GM12878 (cell line): Measurements from ENCODE around the gene NELL1. TPM values are rescaled to one million over a fixed set of nuclear protein-coding genes. Genes with fewer than 3 reads are reported as not detected.
A peak's percentile ranks its signal among the peaks of the same experiment; 100 is the strongest.

Experiments
- ATAC-seq: fragments of 200-7000 bp; cut with Tn5 transposase; 3 replicates; pipeline ENCODE4 v1.9.1; 2020; ENCODE audit warnings: mild to moderate bottlenecking, moderate library complexity
- BruUV-seq: library from RNA; stranded (reverse); fragments of 400-500 nt; replicated peaks from 2 replicates; lab custom pipeline; 2021; lab: Mats Ljungman, UMichigan
- CTCF ChIA-PET: fragments of 300-600 bp; sonication (Branson Sonifier 250); formaldehyde crosslinking; extraction: SDS; loops from one replicate; lab custom pipeline; 2021; ENCODE audit warnings: inconsistent platforms; lab: Yijun Ruan, JAX
- POLR2A ChIA-PET: fragments of 350-600 bp; formaldehyde crosslinking; extraction: SDS; loops from one replicate; lab custom pipeline; 2021; ENCODE audit warnings: inconsistent platforms; lab: Charles Lee
- RAD21 ChIA-PET: fragments of 300-600 bp; sonication (Branson Sonifier 250); formaldehyde crosslinking; loops from one replicate; lab custom pipeline; 2023; ENCODE audit warnings: antibody characterized with exemption; ENCODE audit not compliant: unreplicated experiment; lab: Charles Lee
- SMC1A ChIA-PET: fragments of 300-600 bp; sonication (Branson Sonifier 250); formaldehyde crosslinking; loops from one replicate; lab custom pipeline; 2023; ENCODE audit not compliant: unreplicated experiment, uncharacterized antibody; lab: Charles Lee
- DNase-seq: peaks from one replicate; pipeline ENCODE4 v3.0.0-alpha.2; 2011; ENCODE audit warnings: low read depth, low spot score
- FAIRE-seq: peaks from 3 replicates; lab custom pipeline; 2011; peaks lifted over from hg19 to GRCh38; lab: Jason Lieb, UNC
- H2AFZ ChIP-seq: 2 replicates; pipeline ENCODE4 v1.6.0; 2011; ENCODE audit warnings: low read depth, low read length, control low read depth; ENCODE audit not compliant: control insufficient read depth
- H3K27ac ChIP-seq: 2 replicates; pipeline ENCODE4 v1.5.1; 2011; ENCODE audit warnings: control low read depth; ENCODE audit not compliant: control insufficient read depth, insufficient read depth
- H3K27me3 ChIP-seq, 2 experiments: replicated peaks in 1 of 2; 2 replicates each; pipeline versions ENCODE4 v1.6.0 to v1.6.1; 2011; ENCODE audit warnings: low read length in 1 of 2; ENCODE audit not compliant: control insufficient read depth in 2 of 2, insufficient read depth in 2 of 2
- H3K36me3 ChIP-seq, 2 experiments: 2 replicates each; pipeline ENCODE4 v1.5.1; 2011; ENCODE audit warnings: low read length in 1 of 2; ENCODE audit not compliant: control insufficient read depth in 2 of 2, insufficient read depth in 2 of 2
- H3K4me1 ChIP-seq: 2 replicates; pipeline ENCODE4 v1.6.1; 2011; ENCODE audit warnings: mild to moderate bottlenecking, low read length, moderate library complexity, mixed read lengths; ENCODE audit not compliant: control insufficient read depth, insufficient read depth
- H3K4me2 ChIP-seq: 2 replicates; pipeline ENCODE4 v1.6.0; 2011; ENCODE audit warnings: control low read depth; ENCODE audit not compliant: control insufficient read depth, insufficient read depth
- H3K4me3 ChIP-seq: fragments of 200-600 bp; sonication (generic); 2 replicates; pipeline ENCODE4 v1.5.1; 2016
- H3K79me2 ChIP-seq: 2 replicates; pipeline ENCODE4 v1.6.0; 2011; ENCODE audit warnings: low read length; ENCODE audit not compliant: control insufficient read depth, insufficient read depth
- H3K9ac ChIP-seq: 2 replicates; pipeline ENCODE4 v1.8.0; 2011; ENCODE audit warnings: low read length, control low read depth, mixed read lengths; ENCODE audit not compliant: control insufficient read depth, insufficient read depth
- H3K9me3 ChIP-seq: replicated peaks from 3 replicates; pipeline ENCODE4 v1.5.1; 2011; ENCODE audit warnings: mild to moderate bottlenecking, low read length; ENCODE audit not compliant: control insufficient read depth, insufficient read depth
- H4K20me1 ChIP-seq: 2 replicates; pipeline ENCODE4 v1.6.0; 2011; ENCODE audit not compliant: control insufficient read depth, insufficient read depth
- EZH2 ChIP-seq: IDR thresholded peaks from 2 replicates; pipeline ENCODE4 v1.6.1; 2012; ENCODE audit warnings: low read depth, mild to moderate bottlenecking, control low read depth, inconsistent platforms, low read length, borderline replicate concordance; ENCODE audit not compliant: control insufficient read depth
- RAD21 ChIP-seq: IDR thresholded peaks from 2 replicates; pipeline ENCODE4 v1.6.1; 2011; ENCODE audit warnings: mild to moderate bottlenecking, low read depth, low read length, moderate library complexity; ENCODE audit not compliant: insufficient read depth
- SMAD5 ChIP-seq: IDR thresholded peaks from 2 replicates; pipeline ENCODE4 v1.6.1; 2016; ENCODE audit warnings: antibody characterized with exemption, low read depth
- SMC3 ChIP-seq: IDR thresholded peaks from 2 replicates; pipeline ENCODE4 v1.6.1; 2011; ENCODE audit warnings: low read length, improper control_type of control experiment, borderline replicate concordance
- YY1 ChIP-seq: IDR thresholded peaks from 2 replicates; pipeline ENCODE4 v1.6.1; 2011; ENCODE audit warnings: low read depth, mild to moderate bottlenecking, low read length
- ZNF384 ChIP-seq: IDR thresholded peaks from 2 replicates; pipeline ENCODE4 v1.6.1; 2012; ENCODE audit warnings: low read depth, mild to moderate bottlenecking, low read length, improper control_type of control experiment, borderline replicate concordance
- WGBS: methylation state at CpG from one replicate; pipeline ENCODE4 v1.1.6; 2016; ENCODE audit warnings: low lambda C conversion rate; ENCODE audit not compliant: insufficient replicate concordance, insufficient coverage; ENCODE audit errors: missing lambda C conversion rate; 5-methylcytosine and 5-hydroxymethylcytosine counted together
- in situ Hi-C: fragments of 300-500 bp; cut with MboI; formaldehyde crosslinking; loops from 9 replicates; pipeline ENCODE4 v1.14.3; 2018; ENCODE audit warnings: mixed read lengths
- intact Hi-C: fragments of 100-400 bp; cut with micrococcal nuclease; formaldehyde crosslinking; loops from one replicate; pipeline ENCODE4 v1.14.2; 2022; ENCODE audit not compliant: unreplicated experiment
- polyA plus RNA-seq, 11 experiments: library from polyadenylated mRNA; depleted of rRNA in 4 of 11; unstranded in 6 of 11; stranded (reverse) in 5 of 11; fragments of >200 nt; fragmentation: Nextera tagmentation in 4 of 11; fragmentation: Illumina TruSeq in 1 of 11; extraction: Ambion mirVana in 4 of 11; extraction: Trizol in 1 of 11; gene quantifications; 1 replicate in 1 of 11; 2 replicates in 10 of 11; pipeline versions ENCODE4 v1.2.1 to v1.2.3, GENCODE V29; 2011 to 2016; ENCODE audit warnings: inconsistent platforms in 2 of 11, missing spikeins in 2 of 11, low read depth in 1 of 11
- total RNA-seq, 4 experiments: library from RNA; depleted of rRNA in 3 of 4; stranded (reverse); fragments of >200 nt in 3 of 4; fragmentation: Illumina TruSeq in 1 of 4; extraction: Trizol in 1 of 4; gene quantifications; 2 replicates each; pipeline versions ENCODE4 v1.2.1 to v1.2.3, GENCODE V29; 2013 to 2021
- TF ChIP-seq, protein P1 (sequence below), 3 experiments: IDR thresholded peaks in 2 of 3; conservative IDR thresholded peaks in 1 of 3; 2 replicates each; pipeline ENCODE4 v1.5.1; 2011; ENCODE audit warnings: low read depth in 3 of 3, low read length in 3 of 3, mild to moderate bottlenecking in 3 of 3, control low read depth in 2 of 3, moderate library complexity in 2 of 3, inconsistent platforms in 1 of 3, mixed read lengths in 1 of 3; ENCODE audit not compliant: control insufficient read depth in 2 of 3, insufficient read depth in 1 of 3; ENCODE audit errors: extremely low read depth in 1 of 3
- TF ChIP-seq, protein P2 (sequence below): fragments of 450-650 bp; IDR thresholded peaks from 2 replicates; pipeline ENCODE4 v1.6.1; 2018; ENCODE audit warnings: mild to moderate bottlenecking, low read depth, moderate library complexity; ENCODE audit not compliant: partially characterized antibody
- TF ChIP-seq, protein P3 (sequence below): IDR thresholded peaks from 2 replicates; pipeline ENCODE4 v1.6.1; 2012; ENCODE audit warnings: low read depth, low read length, improper control_type of control experiment
- TF ChIP-seq, protein P4 (sequence below): fragments of 450-650 bp; formaldehyde crosslinking; IDR thresholded peaks from 2 replicates; pipeline ENCODE4 v1.4.0; 2022; ENCODE audit warnings: mild to moderate bottlenecking, moderate library complexity

NELL1 gene
- total and polyA plus RNA-seq, 10 of the 15 experiments (the other 5 are each of a cell fraction or from before 2014, with no cell fraction given) = 0.02 to 0.12 TPM; not detected in 8

DNA sequence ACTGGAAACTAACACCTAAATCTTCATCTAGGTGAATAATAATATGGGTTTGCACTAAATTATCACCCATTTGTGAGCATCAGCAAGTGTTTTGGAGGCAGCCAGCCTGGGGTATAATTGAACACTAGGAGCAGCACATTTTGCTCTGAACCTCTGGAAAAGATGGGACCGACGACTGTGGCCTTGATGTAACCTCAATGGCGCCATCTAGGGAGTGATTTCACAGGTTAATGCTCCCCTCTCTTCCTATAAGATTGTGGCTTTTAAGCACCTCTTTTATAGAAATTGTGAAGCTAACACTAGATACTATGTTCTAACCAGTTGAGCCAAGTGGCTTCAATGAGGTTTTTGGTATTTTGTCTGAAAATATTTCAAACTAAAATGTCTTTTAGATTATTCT, 203.7 kb downstream of the NELL1 start:
- BruUV-seq = no TSS peak
- H3K9me3 ChIP-seq = no peaks in the 10 kb centered on the region
- H3K9ac ChIP-seq = no peak overlapping the region
- DNase-seq (no peak), FAIRE-seq (no peak), ATAC-seq (peak; percentile 72)
- WGBS = 1% methylated on average over 3 of the region's 3 CpGs
- intact Hi-C loops (loop anchor here (1.0 kb wide), 1 partner anchor 225 kb away; no protein-coding TSS in a partner anchor), in situ Hi-C loops (no loop called here)
- SMC1A ChIA-PET = no interaction called here
- RAD21 ChIA-PET = no interaction called here
- H4K20me1 ChIP-seq = no peaks in the 10 kb centered on the region
- H3K79me2 ChIP-seq = no peaks in the 10 kb centered on the region
- TF ChIP-seq SMAD5 = no peak
- TF ChIP-seq, protein P1, sequence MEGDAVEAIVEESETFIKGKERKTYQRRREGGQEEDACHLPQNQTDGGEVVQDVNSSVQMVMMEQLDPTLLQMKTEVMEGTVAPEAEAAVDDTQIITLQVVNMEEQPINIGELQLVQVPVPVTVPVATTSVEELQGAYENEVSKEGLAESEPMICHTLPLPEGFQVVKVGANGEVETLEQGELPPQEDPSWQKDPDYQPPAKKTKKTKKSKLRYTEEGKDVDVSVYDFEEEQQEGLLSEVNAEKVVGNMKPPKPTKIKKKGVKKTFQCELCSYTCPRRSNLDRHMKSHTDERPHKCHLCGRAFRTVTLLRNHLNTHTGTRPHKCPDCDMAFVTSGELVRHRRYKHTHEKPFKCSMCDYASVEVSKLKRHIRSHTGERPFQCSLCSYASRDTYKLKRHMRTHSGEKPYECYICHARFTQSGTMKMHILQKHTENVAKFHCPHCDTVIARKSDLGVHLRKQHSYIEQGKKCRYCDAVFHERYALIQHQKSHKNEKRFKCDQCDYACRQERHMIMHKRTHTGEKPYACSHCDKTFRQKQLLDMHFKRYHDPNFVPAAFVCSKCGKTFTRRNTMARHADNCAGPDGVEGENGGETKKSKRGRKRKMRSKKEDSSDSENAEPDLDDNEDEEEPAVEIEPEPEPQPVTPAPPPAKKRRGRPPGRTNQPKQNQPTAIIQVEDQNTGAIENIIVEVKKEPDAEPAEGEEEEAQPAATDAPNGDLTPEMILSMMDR (IDR thresholded peaks at IDR 0.05 in 2 of 3, conservative IDR thresholded peaks at IDR 0.05 in 1 of 3; ENCODE audit: control insufficient read depth in 2 of 3, extremely low read depth in 1 of 3, insufficient read depth in 1 of 3, low read depth in 3 of 3, low read length in 3 of 3) = peak; percentile 38 to 41 (median 39)
- TF ChIP-seq, protein P2, sequence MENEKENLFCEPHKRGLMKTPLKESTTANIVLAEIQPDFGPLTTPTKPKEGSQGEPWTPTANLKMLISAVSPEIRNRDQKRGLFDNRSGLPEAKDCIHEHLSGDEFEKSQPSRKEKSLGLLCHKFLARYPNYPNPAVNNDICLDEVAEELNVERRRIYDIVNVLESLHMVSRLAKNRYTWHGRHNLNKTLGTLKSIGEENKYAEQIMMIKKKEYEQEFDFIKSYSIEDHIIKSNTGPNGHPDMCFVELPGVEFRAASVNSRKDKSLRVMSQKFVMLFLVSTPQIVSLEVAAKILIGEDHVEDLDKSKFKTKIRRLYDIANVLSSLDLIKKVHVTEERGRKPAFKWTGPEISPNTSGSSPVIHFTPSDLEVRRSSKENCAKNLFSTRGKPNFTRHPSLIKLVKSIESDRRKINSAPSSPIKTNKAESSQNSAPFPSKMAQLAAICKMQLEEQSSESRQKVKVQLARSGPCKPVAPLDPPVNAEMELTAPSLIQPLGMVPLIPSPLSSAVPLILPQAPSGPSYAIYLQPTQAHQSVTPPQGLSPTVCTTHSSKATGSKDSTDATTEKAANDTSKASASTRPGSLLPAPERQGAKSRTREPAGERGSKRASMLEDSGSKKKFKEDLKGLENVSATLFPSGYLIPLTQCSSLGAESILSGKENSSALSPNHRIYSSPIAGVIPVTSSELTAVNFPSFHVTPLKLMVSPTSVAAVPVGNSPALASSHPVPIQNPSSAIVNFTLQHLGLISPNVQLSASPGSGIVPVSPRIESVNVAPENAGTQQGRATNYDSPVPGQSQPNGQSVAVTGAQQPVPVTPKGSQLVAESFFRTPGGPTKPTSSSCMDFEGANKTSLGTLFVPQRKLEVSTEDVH = no peak
- 0 out of 2 replicates have a peak, but pooled peaks have one; percentile 7 for TF ChIP-seq RAD21
- TF ChIP-seq, protein P3, sequence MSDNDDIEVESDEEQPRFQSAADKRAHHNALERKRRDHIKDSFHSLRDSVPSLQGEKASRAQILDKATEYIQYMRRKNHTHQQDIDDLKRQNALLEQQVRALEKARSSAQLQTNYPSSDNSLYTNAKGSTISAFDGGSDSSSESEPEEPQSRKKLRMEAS = no peak
- TF ChIP-seq SMC3 = peak; percentile 25; the same call in 1 of the 2 replicates
- TF ChIP-seq YY1 = no peak
- TF ChIP-seq EZH2 = no peak
- TF ChIP-seq, protein P4, sequence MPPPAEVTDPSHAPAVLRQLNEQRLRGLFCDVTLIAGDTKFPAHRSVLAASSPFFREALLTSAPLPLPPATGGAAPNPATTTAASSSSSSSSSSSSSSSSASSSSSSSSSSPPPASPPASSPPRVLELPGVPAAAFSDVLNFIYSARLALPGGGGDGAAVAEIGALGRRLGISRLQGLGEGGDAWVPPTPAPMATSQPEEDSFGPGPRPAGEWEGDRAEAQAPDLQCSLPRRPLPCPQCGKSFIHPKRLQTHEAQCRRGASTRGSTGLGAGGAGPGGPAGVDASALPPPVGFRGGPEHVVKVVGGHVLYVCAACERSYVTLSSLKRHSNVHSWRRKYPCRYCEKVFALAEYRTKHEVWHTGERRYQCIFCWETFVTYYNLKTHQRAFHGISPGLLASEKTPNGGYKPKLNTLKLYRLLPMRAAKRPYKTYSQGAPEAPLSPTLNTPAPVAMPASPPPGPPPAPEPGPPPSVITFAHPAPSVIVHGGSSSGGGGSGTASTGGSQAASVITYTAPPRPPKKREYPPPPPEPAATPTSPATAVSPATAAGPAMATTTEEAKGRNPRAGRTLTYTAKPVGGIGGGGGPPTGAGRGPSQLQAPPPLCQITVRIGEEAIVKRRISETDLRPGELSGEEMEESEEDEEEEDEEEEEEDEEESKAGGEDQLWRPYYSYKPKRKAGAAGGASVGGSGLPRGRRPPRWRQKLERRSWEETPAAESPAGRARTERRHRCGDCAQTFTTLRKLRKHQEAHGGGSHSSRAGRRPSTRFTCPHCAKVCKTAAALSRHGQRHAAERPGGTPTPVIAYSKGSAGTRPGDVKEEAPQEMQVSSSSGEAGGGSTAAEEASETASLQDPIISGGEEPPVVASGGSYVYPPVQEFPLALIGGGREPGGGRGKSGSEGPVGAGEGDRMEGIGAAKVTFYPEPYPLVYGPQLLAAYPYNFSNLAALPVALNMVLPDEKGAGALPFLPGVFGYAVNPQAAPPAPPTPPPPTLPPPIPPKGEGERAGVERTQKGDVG (CRISPR knock-in tag) = no peak
- TF ChIP-seq ZNF384 = no peak
- no peak overlapping the region for H3K4me3 ChIP-seq
- no peaks in the 10 kb centered on the region for H3K4me1 ChIP-seq
- H3K36me3 ChIP-seq = no peaks in the 10 kb centered on the region
- POLR2A ChIA-PET = no interaction called here
- H3K4me2 ChIP-seq = no peak overlapping the region
- no peaks in the 10 kb centered on the region; a peak in 1 of 4 replicates for H3K27me3 ChIP-seq
- no peak overlapping the region for H3K27ac ChIP-seq
- no peak overlapping the region for H2AFZ ChIP-seq
- CTCF ChIA-PET = interaction anchor here (0.7 to 2.5 kb wide), 6 partner anchors 8 to 161 kb away, joined by 3 to 9 read pairs (median 3); no protein-coding TSS in a partner anchor
